Transverse colon (tissue), 4 donors: ENCODE data around the gene LYPD3. TPM values are rescaled to one million over a fixed set of nuclear protein-coding genes. Genes with fewer than 3 reads are reported as not detected.
"Not testable (repeated sequence)": the region's sequence is repeated elsewhere in the genome, so short reads cannot be mapped to it uniquely, and the experiment has no call there.

Source experiments
- DNase-seq: peaks from one replicate; pipeline ENCODE4 v3.0.0-alpha.2; 2019
- H3K27ac ChIP-seq, 4 donors: fragments of 200-600 bp; sonication (generic); 2 replicates each; pipeline ENCODE4 v1.5.1; 2016 to 2018; ENCODE audit warnings: inconsistent platforms in 4 of 4
- H3K27me3 ChIP-seq: fragments of 200-600 bp; sonication (generic); 2 replicates; pipeline ENCODE4 v1.5.1; 2017; ENCODE audit warnings: inconsistent platforms
- H3K36me3 ChIP-seq, 4 donors: fragments of 200-600 bp; sonication (generic); 2 replicates each; pipeline ENCODE4 v1.5.1; 2017 to 2019; ENCODE audit warnings: inconsistent platforms in 4 of 4
- H3K4me1 ChIP-seq, 4 donors: fragments of 200-600 bp; sonication (generic); 2 replicates each; pipeline ENCODE4 v1.5.1; 2017 to 2020; ENCODE audit warnings: inconsistent platforms in 4 of 4
- H3K4me3 ChIP-seq, 4 donors: fragments of 200-600 bp; sonication (generic); 1 replicate in 1 of 4; 2 replicates in 3 of 4; pipeline versions ENCODE4 v1.5.1 to v1.6.1; 2017 to 2019; ENCODE audit warnings: inconsistent platforms in 4 of 4
- H3K9me3 ChIP-seq, 2 donors: fragments of 200-600 bp; sonication (generic); 2 replicates each; pipeline ENCODE4 v1.5.1; 2017 to 2019; ENCODE audit warnings: inconsistent platforms in 2 of 2
- EP300 ChIP-seq: sonication (generic); formaldehyde crosslinking; IDR thresholded peaks from one replicate; pipeline ENCODE4 v1.6.1; 2017; ENCODE audit warnings: antibody characterized with exemption, low read depth
- POLR2A ChIP-seq: fragments of 450-650 bp; IDR thresholded peaks from one replicate; pipeline ENCODE4 v1.6.1; 2016; ENCODE audit warnings: antibody characterized with exemption, mild to moderate bottlenecking, moderate library complexity
- POLR2AphosphoS5 ChIP-seq, 3 donors: sonication (generic); formaldehyde crosslinking; IDR thresholded peaks; one replicate each; pipeline ENCODE4 v1.6.1; 2016; ENCODE audit warnings: antibody characterized with exemption in 3 of 3
- WGBS, 2 donors: methylation state at CpG; one replicate each; pipeline ENCODE4 v1.1.5; 2018; ENCODE audit warnings: low coverage in 1 of 2; 5-methylcytosine and 5-hydroxymethylcytosine counted together
- in situ Hi-C, 4 donors: fragments of 200-750 bp; cut with MboI; loops; one replicate each; pipeline versions ENCODE4 v1.15.0 to v1.15.1; 2017; ENCODE audit warnings: low sequenced_read_pairs in 3 of 4, low pct_ligation_motif_present in 1 of 4, low pct_unique_long_range_greater_than_20kb in 1 of 4
- intact Hi-C: fragments of 100-400 bp; cut with DNase I; formaldehyde crosslinking; loops from one replicate; pipeline ENCODE4 v1.15.1; 2023; ENCODE audit warnings: low total_unique reads
- total RNA-seq, 4 donors: library from RNA; depleted of rRNA; stranded (reverse); fragments of >200 nt; gene quantifications; one replicate each; pipeline ENCODE4 v1.1.0, GENCODE V29; 2016
- TF ChIP-seq, protein P1 (sequence below), 5 experiments: fragments of 200-600 bp in 3 of 5; fragments of 450-650 bp in 2 of 5; sonication (generic) in 3 of 5; IDR thresholded peaks; 1 replicate in 2 of 5; 2 replicates in 3 of 5; pipeline ENCODE4 v1.5.1; 2016 to 2017; ENCODE audit warnings: antibody characterized with exemption in 5 of 5, inconsistent platforms in 3 of 5, mild to moderate bottlenecking in 2 of 5, moderate library complexity in 1 of 5

LYPD3 gene
- 1 to 10 TPM in 1 of 4 donors, not detected in 3; 2.2 TPM for total RNA-seq

DNA sequence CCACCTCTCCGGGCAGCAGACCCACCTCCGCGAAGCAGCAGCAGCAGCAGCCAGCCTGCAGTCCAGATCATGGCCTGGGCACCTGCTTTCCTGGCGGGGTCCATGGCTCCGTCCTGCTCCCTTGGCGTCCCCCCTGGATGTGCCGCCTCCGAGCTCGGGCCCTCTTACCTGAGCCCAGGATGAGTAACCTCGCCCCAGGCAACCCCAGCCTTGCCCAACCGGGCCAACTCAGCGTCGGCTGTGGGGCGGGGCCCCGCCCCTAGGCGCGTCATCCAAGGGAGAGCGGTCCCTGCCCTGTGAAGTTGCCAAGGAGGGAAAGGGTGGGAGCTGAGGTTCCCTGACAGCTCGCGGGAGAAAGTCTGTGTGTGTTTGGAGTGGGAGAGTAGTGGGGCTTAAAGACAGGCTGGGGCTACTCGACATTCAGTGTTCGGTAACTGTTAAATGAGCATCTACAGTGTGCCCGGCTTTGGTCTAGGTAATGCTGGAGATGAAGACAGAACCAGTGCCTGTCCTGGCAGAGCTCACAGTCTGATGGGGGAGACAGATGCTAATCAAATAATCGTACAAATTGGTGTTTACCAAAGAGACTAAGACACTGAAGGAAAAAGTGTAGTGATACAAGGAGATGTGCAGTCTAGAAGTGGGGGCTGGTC, at the start of gene LYPD3:
TSS of gene LYPD3 (minus strand) at position 141 of the 653 bp plus-strand sequence. CDS start at position 104, 37 bp downstream.
- DNase-seq: peak; percentile 64
- H3K4me3 ChIP-seq: peak within 1 kb of the TSS in 2 of 4 donors; percentile 57 to 64
- H3K27me3 ChIP-seq: no peaks in the 10 kb centered on the region
- peak within 1 kb of the TSS; percentile 80 to 88 (median 86) for H3K27ac ChIP-seq
- intact Hi-C loops (no loop called here), in situ Hi-C loops (no loop called here)
- H3K36me3 ChIP-seq: no peaks in the 10 kb centered on the region
- TF ChIP-seq, protein P1, sequence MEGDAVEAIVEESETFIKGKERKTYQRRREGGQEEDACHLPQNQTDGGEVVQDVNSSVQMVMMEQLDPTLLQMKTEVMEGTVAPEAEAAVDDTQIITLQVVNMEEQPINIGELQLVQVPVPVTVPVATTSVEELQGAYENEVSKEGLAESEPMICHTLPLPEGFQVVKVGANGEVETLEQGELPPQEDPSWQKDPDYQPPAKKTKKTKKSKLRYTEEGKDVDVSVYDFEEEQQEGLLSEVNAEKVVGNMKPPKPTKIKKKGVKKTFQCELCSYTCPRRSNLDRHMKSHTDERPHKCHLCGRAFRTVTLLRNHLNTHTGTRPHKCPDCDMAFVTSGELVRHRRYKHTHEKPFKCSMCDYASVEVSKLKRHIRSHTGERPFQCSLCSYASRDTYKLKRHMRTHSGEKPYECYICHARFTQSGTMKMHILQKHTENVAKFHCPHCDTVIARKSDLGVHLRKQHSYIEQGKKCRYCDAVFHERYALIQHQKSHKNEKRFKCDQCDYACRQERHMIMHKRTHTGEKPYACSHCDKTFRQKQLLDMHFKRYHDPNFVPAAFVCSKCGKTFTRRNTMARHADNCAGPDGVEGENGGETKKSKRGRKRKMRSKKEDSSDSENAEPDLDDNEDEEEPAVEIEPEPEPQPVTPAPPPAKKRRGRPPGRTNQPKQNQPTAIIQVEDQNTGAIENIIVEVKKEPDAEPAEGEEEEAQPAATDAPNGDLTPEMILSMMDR (IDR thresholded peaks at IDR 0.05): no peak
- TF ChIP-seq EP300: no peak
- no peak for TF ChIP-seq POLR2AphosphoS5 (IDR thresholded peaks at IDR 0.05)
- no peak for TF ChIP-seq POLR2A
- WGBS, 2 donors: 0 to 39% methylated on average over 1 to 24 of the region's 24 CpGs
- no peaks in the 10 kb centered on the region for H3K9me3 ChIP-seq
- peaks cover 3 to 37% (median 12%) of the 10 kb centered on the region in 4 donors for H3K4me1 ChIP-seq

DNA sequence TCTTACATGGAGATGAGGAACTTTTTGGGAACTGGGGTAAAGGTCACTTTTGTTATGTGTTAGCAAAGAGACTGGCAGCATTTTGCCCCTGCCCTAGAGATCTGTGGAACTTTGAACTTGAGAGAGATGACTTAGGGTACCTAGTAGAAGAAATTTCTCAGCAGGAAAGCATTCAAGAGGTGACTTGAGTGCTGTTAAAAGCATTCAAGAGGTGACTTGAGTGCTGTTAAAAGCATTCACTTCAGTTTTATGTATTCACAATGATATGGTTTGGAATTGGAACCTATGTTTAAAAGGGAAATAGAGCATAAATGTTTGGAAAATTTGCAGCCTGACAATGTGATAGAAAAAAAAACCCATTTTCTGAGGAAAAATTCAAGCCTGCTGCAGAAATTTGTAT, 47.0 kb upstream of the LYPD3 start:
- H3K9me3 ChIP-seq, H3K4me1 ChIP-seq, DNase-seq, H3K4me3 ChIP-seq, H3K27ac ChIP-seq, H3K27me3 ChIP-seq, intact Hi-C loops: not testable (repeated sequence)
- in situ Hi-C loops: loop anchor here in 1 of 4 donors (10.0 kb wide), 1 partner anchor 68 kb away; no protein-coding TSS in a partner anchor
- H3K36me3 ChIP-seq: peaks cover 0 to 35% (median 8%) of the 10 kb centered on the region in 4 donors

DNA sequence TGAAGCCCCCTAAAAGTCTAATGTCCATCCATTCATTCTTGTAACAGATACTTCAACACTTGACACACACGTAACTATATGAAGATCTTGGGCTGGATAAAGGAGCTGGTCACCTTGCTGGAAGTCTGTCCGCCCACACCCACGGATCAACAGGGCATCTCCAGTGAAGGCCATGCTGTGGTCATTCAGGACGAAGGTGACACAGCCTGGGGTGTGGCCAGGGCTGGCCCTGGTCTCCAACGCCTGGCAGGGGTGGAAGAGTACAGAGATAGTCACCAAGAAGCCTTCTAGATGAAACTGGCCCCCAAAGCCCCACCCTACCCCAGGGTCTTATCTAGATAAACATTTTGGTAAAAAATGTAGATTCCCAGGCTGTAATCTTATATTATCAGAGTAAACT, 45.9 kb upstream of the LYPD3 start:
- H3K4me3 ChIP-seq: no peak overlapping the region
- WGBS, 2 donors: 88% methylated on average over 5 of the region's 5 CpGs; no CpG with 5 or more reads in 1 of the 2 donors
- H3K4me1 ChIP-seq: peaks cover 0 to 4% (median 0%) of the 10 kb centered on the region in 4 donors
- TF ChIP-seq POLR2AphosphoS5 (IDR thresholded peaks at IDR 0.05): no peak
- TF ChIP-seq, protein P1 (IDR thresholded peaks at IDR 0.05): no peak
- in situ Hi-C loops (loop anchor here in 1 of 4 donors (10.0 kb wide), 1 partner anchor 67 kb away; no protein-coding TSS in a partner anchor), intact Hi-C loops (no loop called here)
- no peaks in the 10 kb centered on the region for H3K9me3 ChIP-seq
- H3K27ac ChIP-seq: no peak overlapping the region
- no peaks in the 10 kb centered on the region for H3K27me3 ChIP-seq
- peak; percentile 39 for DNase-seq
- H3K36me3 ChIP-seq: peaks cover 0 to 35% (median 8%) of the 10 kb centered on the region in 4 donors

DNA sequence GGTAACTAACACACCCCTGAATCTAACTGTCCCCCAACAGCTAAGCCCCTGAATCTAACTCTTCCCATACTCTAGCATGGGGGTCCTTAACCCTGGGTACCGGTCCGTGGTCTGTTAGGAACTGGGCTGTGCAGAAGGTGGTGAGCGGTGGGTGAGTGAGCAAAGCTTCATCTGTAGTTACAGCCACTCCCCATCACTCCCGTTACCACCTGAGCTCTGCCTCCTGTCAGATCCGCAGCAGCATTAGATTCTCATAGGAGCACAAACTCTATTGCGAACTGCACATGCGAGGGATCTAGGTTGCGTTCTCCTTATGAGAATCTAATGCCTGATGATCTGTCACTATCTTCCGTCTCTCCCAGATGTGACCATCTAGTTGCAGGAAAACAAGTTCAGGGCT, 45.3 kb upstream of the LYPD3 start:
- H3K27me3 ChIP-seq: no peaks in the 10 kb centered on the region
- 97 to 100% methylated on average over 2 to 9 of the region's 9 CpGs for WGBS, 2 donors

More for the DNA sequence above, 45.3 kb upstream of the LYPD3 start:
- Histone ChIP-seq H3K4me1 (peaks cover 0 to 4% (median 0%) of the 10 kb centered on the region in 4 donors), H3K4me3 (no peak overlapping the region), H3K36me3 (peaks cover 0 to 31% (median 8%) of the 10 kb centered on the region in 4 donors), H3K27ac (no peak overlapping the region), H3K9me3 (no peaks in the 10 kb centered on the region)
- no peak for TF ChIP-seq POLR2A
- no peak for TF ChIP-seq POLR2AphosphoS5 (IDR thresholded peaks at IDR 0.05)
- no peak for TF ChIP-seq EP300
- TF ChIP-seq, protein P1 (IDR thresholded peaks at IDR 0.05): no peak
- no peak for DNase-seq
- intact Hi-C loops (no loop called here), in situ Hi-C loops (loop anchor here in 1 of 4 donors (10.0 kb wide), 1 partner anchor 66 kb away; no protein-coding TSS in a partner anchor)
